Measurements from ENCODE around the gene CLDN14. TPM values are rescaled to one million over a fixed set of nuclear protein-coding genes. Genes with fewer than 3 reads are reported as not detected.

Gene CLDN14
- total RNA-seq, 1 donor from 2014 or later: not detected

DNA sequence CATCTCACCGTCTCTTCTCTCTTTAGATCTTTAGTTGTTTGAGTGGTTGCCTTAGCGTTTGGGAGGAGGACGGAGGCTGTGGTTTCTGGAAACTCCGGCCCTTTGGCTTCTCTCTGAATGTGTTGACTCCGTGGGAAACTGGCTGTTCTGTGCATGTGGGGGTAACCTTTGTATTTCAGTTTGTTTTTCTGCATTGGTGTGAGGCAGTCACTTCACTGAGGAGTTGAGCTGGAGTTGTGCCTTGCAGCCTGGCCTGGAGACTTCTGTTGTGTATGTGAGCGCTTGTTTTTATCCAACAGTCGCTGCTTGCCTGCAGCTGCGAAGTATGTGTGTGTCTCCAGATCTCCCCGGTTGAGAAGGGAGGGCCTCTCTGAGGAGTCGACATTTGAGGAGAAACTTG, 33.6 kb downstream of the CLDN14 start:
- no peaks in the 10 kb centered on the region for H3K4me1 ChIP-seq
- no peaks in the 10 kb centered on the region for H3K36me3 ChIP-seq
- no peaks in the 10 kb centered on the region for H3K9me3 ChIP-seq
- no peaks in the 10 kb centered on the region for H3K27me3 ChIP-seq (ENCODE audit: low read depth)
- DNase-seq (no peak), ATAC-seq (no peak)
- intact Hi-C loops (cut with DNase I): no loop called here
- no peak overlapping the region for H3K27ac ChIP-seq
- no peak overlapping the region for H3K4me3 ChIP-seq
- TF ChIP-seq, protein P1, sequence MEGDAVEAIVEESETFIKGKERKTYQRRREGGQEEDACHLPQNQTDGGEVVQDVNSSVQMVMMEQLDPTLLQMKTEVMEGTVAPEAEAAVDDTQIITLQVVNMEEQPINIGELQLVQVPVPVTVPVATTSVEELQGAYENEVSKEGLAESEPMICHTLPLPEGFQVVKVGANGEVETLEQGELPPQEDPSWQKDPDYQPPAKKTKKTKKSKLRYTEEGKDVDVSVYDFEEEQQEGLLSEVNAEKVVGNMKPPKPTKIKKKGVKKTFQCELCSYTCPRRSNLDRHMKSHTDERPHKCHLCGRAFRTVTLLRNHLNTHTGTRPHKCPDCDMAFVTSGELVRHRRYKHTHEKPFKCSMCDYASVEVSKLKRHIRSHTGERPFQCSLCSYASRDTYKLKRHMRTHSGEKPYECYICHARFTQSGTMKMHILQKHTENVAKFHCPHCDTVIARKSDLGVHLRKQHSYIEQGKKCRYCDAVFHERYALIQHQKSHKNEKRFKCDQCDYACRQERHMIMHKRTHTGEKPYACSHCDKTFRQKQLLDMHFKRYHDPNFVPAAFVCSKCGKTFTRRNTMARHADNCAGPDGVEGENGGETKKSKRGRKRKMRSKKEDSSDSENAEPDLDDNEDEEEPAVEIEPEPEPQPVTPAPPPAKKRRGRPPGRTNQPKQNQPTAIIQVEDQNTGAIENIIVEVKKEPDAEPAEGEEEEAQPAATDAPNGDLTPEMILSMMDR (IDR thresholded peaks at IDR 0.05): no peak

DNA sequence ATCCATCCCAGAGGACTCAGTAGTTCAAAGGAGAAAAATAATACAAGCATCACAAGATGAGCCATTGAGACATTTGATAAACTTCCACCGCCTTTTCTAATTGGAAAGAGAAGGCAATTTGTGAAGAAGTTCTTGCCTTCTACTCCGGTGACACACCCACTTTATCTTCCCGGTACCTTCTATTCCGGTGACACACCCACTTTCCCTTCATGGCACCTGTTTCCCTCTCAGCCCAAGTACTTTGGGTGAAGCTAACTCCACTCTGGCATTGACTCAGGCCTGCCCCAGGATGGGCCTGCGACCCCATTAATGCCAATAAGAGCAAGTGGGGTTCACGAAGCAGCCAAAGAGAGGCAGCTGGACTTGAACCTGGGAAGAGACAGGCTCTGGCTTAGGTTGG, 38.2 kb downstream of the CLDN14 start:
- Histone ChIP-seq H3K4me3 (no peak overlapping the region), H3K9me3 (no peaks in the 10 kb centered on the region), H3K36me3 (no peaks in the 10 kb centered on the region), H3K27me3 (ENCODE audit: low read depth) (no peaks in the 10 kb centered on the region), H3K4me1 (peaks cover 10% of the 10 kb centered on the region), H3K27ac (no peak overlapping the region)
- intact Hi-C loops (cut with DNase I): no loop called here
- TF ChIP-seq, protein P1 (IDR thresholded peaks at IDR 0.05): no peak
- DNase-seq: no peak
- no peak for ATAC-seq

DNA sequence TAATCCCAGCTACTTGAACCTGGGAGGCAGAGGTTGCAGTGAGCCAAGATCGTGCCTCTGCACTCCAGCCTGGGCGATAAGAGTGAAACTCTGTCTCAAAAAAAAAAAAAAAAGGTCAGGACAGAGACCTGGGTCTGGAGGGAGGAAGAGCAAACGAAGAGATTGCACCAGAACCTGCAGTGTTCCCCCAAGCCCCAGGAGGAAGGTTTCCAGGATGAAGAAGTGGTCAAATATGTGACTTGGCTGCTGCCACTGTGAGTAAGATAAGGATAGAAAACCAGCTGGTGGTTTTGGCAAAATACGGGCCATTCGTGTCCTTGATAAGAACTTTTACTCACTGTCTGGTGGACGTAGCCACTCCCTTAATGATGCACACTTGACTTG, 42.2 kb downstream of the CLDN14 start:
- H3K27ac ChIP-seq: no peak overlapping the region
- ATAC-seq (peak; percentile 17 to 57), DNase-seq (no peak)
- no peaks in the 10 kb centered on the region for H3K9me3 ChIP-seq
- no peak overlapping the region for H3K4me3 ChIP-seq
- no peaks in the 10 kb centered on the region for H3K36me3 ChIP-seq
- intact Hi-C loops (cut with DNase I): no loop called here
- H3K4me1 ChIP-seq: peaks cover 10% of the 10 kb centered on the region
- no peaks in the 10 kb centered on the region for H3K27me3 ChIP-seq (ENCODE audit: low read depth)
- TF ChIP-seq, protein P1 (IDR thresholded peaks at IDR 0.05): no peak

DNA sequence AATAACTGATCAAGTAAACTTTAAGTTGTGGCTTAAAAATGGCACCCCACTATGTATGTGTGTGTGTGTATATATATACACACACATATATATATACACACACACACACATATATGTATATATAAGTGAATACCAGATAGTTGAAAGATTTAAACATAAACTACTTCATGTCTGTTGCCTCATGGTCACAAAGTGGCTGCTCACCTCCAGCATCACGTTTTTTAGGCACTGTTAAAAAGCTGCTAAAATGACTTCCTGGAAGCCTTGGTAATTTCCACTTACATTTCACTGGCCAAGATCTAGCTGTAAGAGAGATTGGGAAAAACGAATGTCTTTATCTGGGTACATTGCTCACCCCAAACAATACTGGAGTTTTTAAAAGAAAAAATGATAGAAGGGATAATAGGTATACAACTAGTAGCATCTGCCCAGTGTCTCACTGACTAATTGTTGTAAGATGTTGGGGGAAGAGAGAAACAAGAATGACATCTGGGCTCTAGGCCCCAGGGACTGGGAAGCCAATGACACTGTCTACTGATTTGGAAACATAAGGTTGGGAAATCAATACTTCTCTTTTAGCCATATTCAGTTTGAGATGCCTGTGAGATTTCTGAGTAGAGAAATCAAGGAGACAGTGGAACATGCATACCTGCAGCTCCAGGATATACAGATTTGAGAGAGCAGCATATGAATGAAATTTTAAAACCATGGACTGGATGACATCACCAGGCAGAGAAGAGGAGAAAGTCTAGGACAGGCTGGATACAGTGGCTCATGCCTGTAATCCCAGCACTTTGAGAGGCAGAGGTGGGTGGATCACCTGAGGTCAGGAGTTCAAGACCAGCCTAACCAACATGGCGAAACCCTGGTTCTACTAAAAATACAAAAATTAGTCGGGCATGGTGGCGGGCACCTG, 42.8 kb downstream of the CLDN14 start:
- Histone ChIP-seq H3K4me1 (peaks cover 10% of the 10 kb centered on the region), H3K9me3 (no peaks in the 10 kb centered on the region), H3K27me3 (ENCODE audit: low read depth) (peaks cover 4% of the 10 kb centered on the region), H3K4me3 (no peak overlapping the region), H3K27ac (no peak overlapping the region), H3K36me3 (no peaks in the 10 kb centered on the region)
- peak; percentile 43 to 57 for ATAC-seq
- intact Hi-C loops (cut with DNase I): no loop called here
- TF ChIP-seq, protein P1 (IDR thresholded peaks at IDR 0.05): no peak
- no peak for DNase-seq

DNA sequence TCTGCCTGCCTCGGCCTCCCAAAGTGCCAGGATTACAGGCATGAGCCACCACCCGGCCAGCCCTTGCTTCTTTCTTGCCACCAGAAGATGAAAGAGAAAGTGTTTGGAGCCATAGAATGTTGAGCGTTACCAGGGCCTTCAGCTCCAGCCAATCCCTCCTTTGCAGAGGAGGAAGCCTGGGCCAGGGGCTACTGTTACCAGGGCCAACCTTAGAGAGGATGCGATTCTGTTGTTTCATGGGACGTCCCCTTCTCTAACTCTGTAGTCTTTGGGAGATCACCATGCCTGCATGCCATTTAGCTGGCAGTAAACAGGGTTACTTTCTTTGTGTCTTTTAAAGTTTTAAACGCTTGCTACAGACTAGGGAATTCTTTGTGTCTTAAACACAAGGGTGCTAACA, 45.8 kb downstream of the CLDN14 start:
- Histone ChIP-seq H3K4me3 (no peak overlapping the region), H3K9me3 (no peaks in the 10 kb centered on the region), H3K27ac (no peak overlapping the region), H3K36me3 (no peaks in the 10 kb centered on the region), H3K27me3 (ENCODE audit: low read depth) (peaks cover 4% of the 10 kb centered on the region), H3K4me1 (peaks cover 22% of the 10 kb centered on the region)
- intact Hi-C loops (cut with DNase I): no loop called here
- DNase-seq: no peak
- ATAC-seq: no peak
- TF ChIP-seq, protein P1 (IDR thresholded peaks at IDR 0.05): no peak

Measured in lower lobe of right lung (tissue), 2 donors.